Transverse colon (tissue), 4 donors: Measurements from ENCODE around the gene DNAJB8. TPM values are rescaled to one million over a fixed set of nuclear protein-coding genes. Genes with fewer than 3 reads are reported as not detected.

Experiments
- DNase-seq: peaks from one replicate; pipeline ENCODE4 v3.0.0-alpha.2; 2019
- H3K27ac ChIP-seq, 4 donors: fragments of 200-600 bp; sonication (generic); 2 replicates each; pipeline ENCODE4 v1.5.1; 2016 to 2018; ENCODE audit warnings: inconsistent platforms in 4 of 4
- H3K27me3 ChIP-seq: fragments of 200-600 bp; sonication (generic); 2 replicates; pipeline ENCODE4 v1.5.1; 2017; ENCODE audit warnings: inconsistent platforms
- H3K36me3 ChIP-seq, 4 donors: fragments of 200-600 bp; sonication (generic); 2 replicates each; pipeline ENCODE4 v1.5.1; 2017 to 2019; ENCODE audit warnings: inconsistent platforms in 4 of 4
- H3K4me1 ChIP-seq, 4 donors: fragments of 200-600 bp; sonication (generic); 2 replicates each; pipeline ENCODE4 v1.5.1; 2017 to 2020; ENCODE audit warnings: inconsistent platforms in 4 of 4
- H3K4me3 ChIP-seq, 4 donors: fragments of 200-600 bp; sonication (generic); 1 replicate in 1 of 4; 2 replicates in 3 of 4; pipeline versions ENCODE4 v1.5.1 to v1.6.1; 2017 to 2019; ENCODE audit warnings: inconsistent platforms in 4 of 4
- H3K9me3 ChIP-seq, 2 donors: fragments of 200-600 bp; sonication (generic); 2 replicates each; pipeline ENCODE4 v1.5.1; 2017 to 2019; ENCODE audit warnings: inconsistent platforms in 2 of 2
- CTCF ChIP-seq, 5 experiments: fragments of 200-600 bp in 3 of 5; fragments of 450-650 bp in 2 of 5; sonication (generic) in 3 of 5; IDR thresholded peaks; 1 replicate in 2 of 5; 2 replicates in 3 of 5; pipeline ENCODE4 v1.5.1; 2016 to 2017; ENCODE audit warnings: antibody characterized with exemption in 5 of 5, inconsistent platforms in 3 of 5, mild to moderate bottlenecking in 2 of 5, moderate library complexity in 1 of 5
- EP300 ChIP-seq: sonication (generic); formaldehyde crosslinking; IDR thresholded peaks from one replicate; pipeline ENCODE4 v1.6.1; 2017; ENCODE audit warnings: antibody characterized with exemption, low read depth
- POLR2A ChIP-seq: fragments of 450-650 bp; IDR thresholded peaks from one replicate; pipeline ENCODE4 v1.6.1; 2016; ENCODE audit warnings: antibody characterized with exemption, mild to moderate bottlenecking, moderate library complexity
- POLR2AphosphoS5 ChIP-seq, 3 donors: sonication (generic); formaldehyde crosslinking; IDR thresholded peaks; one replicate each; pipeline ENCODE4 v1.6.1; 2016; ENCODE audit warnings: antibody characterized with exemption in 3 of 3
- WGBS, 2 donors: methylation state at CpG; one replicate each; pipeline ENCODE4 v1.1.5; 2018; ENCODE audit warnings: low coverage in 1 of 2; 5-methylcytosine and 5-hydroxymethylcytosine counted together
- in situ Hi-C, 4 donors: fragments of 200-750 bp; cut with MboI; loops; one replicate each; pipeline versions ENCODE4 v1.15.0 to v1.15.1; 2017; ENCODE audit warnings: low sequenced_read_pairs in 3 of 4, low pct_ligation_motif_present in 1 of 4, low pct_unique_long_range_greater_than_20kb in 1 of 4
- intact Hi-C: fragments of 100-400 bp; cut with DNase I; formaldehyde crosslinking; loops from one replicate; pipeline ENCODE4 v1.15.1; 2023; ENCODE audit warnings: low total_unique reads
- total RNA-seq, 4 donors: library from RNA; depleted of rRNA; stranded (reverse); fragments of >200 nt; gene quantifications; one replicate each; pipeline ENCODE4 v1.1.0, GENCODE V29; 2016

Gene DNAJB8
- total RNA-seq, 4 donors from 2014 or later, result not detected

DNA sequence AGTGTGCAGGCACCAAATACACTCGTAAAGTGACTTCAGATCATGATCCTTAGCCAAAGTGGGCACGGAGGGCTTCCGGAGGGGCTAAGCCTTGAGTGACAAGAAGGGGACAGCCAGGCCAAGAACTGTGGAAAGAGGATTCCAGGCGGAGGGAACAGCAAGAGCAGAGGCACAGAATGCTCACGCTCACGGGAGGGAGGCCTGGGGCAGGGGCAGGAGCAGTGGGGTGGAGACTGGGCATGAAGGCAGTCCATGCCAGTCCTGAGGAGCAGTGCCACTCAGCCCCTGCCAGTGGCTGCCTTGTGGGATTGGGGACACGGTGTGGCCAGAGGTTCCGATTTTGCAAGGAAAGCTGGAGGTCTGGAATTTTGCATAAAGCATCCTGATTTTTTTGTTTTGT is 36.0 kb downstream of the DNAJB8 start:
- intact Hi-C loops (loop anchor here (5.0 kb wide), 1 partner anchor 67 kb away; no protein-coding TSS in a partner anchor), in situ Hi-C loops (no loop called here)
- no peak for TF ChIP-seq POLR2AphosphoS5 (IDR thresholded peaks at IDR 0.05)
- TF ChIP-seq EP300, result no peak
- no peak for TF ChIP-seq CTCF (IDR thresholded peaks at IDR 0.05)
- no peak for TF ChIP-seq POLR2A
- H3K27me3 ChIP-seq, result peaks cover 76% of the 10 kb centered on the region
- 68% methylated on average over 8 of the region's 8 CpGs; no CpG with 5 or more reads in 1 of the 2 donors for WGBS, 2 donors
- no peak overlapping the region for H3K4me3 ChIP-seq
- H3K4me1 ChIP-seq, result peaks cover 8 to 20% (median 14%) of the 10 kb centered on the region in 4 donors
- DNase-seq, result no peak
- no peaks in the 10 kb centered on the region for H3K36me3 ChIP-seq
- H3K27ac ChIP-seq, result no peak overlapping the region
- no peaks in the 10 kb centered on the region for H3K9me3 ChIP-seq

- in situ Hi-C loops, result no loop called here
- WGBS, 2 donors, result 69% methylated on average over 9 of the region's 10 CpGs; no CpG with 5 or more reads in 1 of the 2 donors
- no peak for DNase-seq
- no peaks in the 10 kb centered on the region for H3K36me3 ChIP-seq
- no peak overlapping the region for H3K27ac ChIP-seq
- H3K27me3 ChIP-seq, result peaks cover 76% of the 10 kb centered on the region
- intact Hi-C loops, result loop anchor here (5.0 kb wide), 1 partner anchor 67 kb away; no protein-coding TSS in a partner anchor
- H3K4me3 ChIP-seq, result no peak overlapping the region
- TF ChIP-seq POLR2A, result no peak
- no peak for TF ChIP-seq POLR2AphosphoS5 (IDR thresholded peaks at IDR 0.05)
- H3K9me3 ChIP-seq, result no peaks in the 10 kb centered on the region
- peaks cover 8 to 20% (median 14%) of the 10 kb centered on the region in 4 donors for H3K4me1 ChIP-seq
Observed at GRCh38 chr3:128430301-128430700, 36.4 kb downstream of the DNAJB8 start.

- peaks cover 8 to 20% (median 14%) of the 10 kb centered on the region in 4 donors for H3K4me1 ChIP-seq
- WGBS, 2 donors, result 90% methylated on average over 8 of the region's 8 CpGs; no CpG with 5 or more reads in 1 of the 2 donors
- H3K27me3 ChIP-seq, result peaks cover 72% of the 10 kb centered on the region
- intact Hi-C loops (loop anchor here (5.0 kb wide), 1 partner anchor 68 kb away; no protein-coding TSS in a partner anchor), in situ Hi-C loops (loop anchor here in 3 of 4 donors (10.0 kb wide), 2 partner anchors 165 to 175 kb away; no protein-coding TSS in a partner anchor)
- TF ChIP-seq POLR2A (no peak), CTCF (IDR thresholded peaks at IDR 0.05) (no peak), POLR2AphosphoS5 (IDR thresholded peaks at IDR 0.05) (no peak), EP300 (no peak)
- no peaks in the 10 kb centered on the region for H3K36me3 ChIP-seq
- H3K4me3 ChIP-seq, result no peak overlapping the region
- H3K9me3 ChIP-seq, result no peaks in the 10 kb centered on the region
- no peak overlapping the region for H3K27ac ChIP-seq
- DNase-seq, result no peak
Observed at GRCh38 chr3:128429751-128430150, 36.9 kb downstream of the DNAJB8 start.

DNA sequence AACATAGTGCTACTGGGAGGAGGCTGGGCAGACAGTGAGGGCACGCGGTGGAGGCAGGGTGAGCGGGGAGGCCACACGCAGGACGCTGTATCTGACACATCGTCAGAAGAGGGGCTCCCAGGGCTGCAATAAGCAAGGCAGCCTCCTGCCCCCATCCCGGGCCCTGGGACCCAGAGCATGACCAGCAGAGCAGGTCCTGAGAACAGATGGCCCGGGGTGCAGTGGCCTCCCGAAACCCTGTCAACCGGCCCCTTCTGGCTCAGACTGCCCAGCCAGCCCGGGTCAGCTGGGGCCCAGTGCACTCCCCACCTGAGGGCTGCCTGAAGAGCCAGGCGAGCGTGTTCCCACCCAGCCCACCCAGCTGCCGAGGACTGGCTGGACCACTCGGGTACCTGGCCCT is 37.4 kb downstream of the DNAJB8 start:
- in situ Hi-C loops (loop anchor here in 3 of 4 donors (10.0 kb wide), 2 partner anchors 166 to 176 kb away; no protein-coding TSS in a partner anchor), intact Hi-C loops (no loop called here)
- no peaks in the 10 kb centered on the region for H3K9me3 ChIP-seq
- TF ChIP-seq POLR2A (no peak), CTCF (IDR thresholded peaks at IDR 0.05) (no peak), EP300 (no peak)
- H3K4me3 ChIP-seq, result no peak overlapping the region
- peaks cover 67% of the 10 kb centered on the region for H3K27me3 ChIP-seq
- no peak overlapping the region for H3K27ac ChIP-seq
- no peak for DNase-seq
- no peaks in the 10 kb centered on the region for H3K36me3 ChIP-seq
- peaks cover 8 to 20% (median 14%) of the 10 kb centered on the region in 4 donors for H3K4me1 ChIP-seq
- WGBS, 2 donors, result 87% methylated on average over 10 of the region's 15 CpGs; no CpG with 5 or more reads in 1 of the 2 donors
